Fibroblast of lung (primary cell): ENCODE measurements around the gene CNTNAP5.

ENCODE experiments used
- EZH2 ChIP-seq: IDR thresholded peaks from 2 replicates; pipeline ENCODE4 v1.5.1; 2012; ENCODE audit warnings: low read length, control low read depth, mild to moderate bottlenecking; ENCODE audit errors: missing control alignments
- TF ChIP-seq, protein P1 (sequence below), 2 donors: IDR thresholded peaks in 1 of 2; conservative IDR thresholded peaks in 1 of 2; 1 replicate in 1 of 2; 2 replicates in 1 of 2; pipeline ENCODE4 v1.5.1; 2011 to 2012; ENCODE audit warnings: low read length in 2 of 2, control low read depth in 1 of 2, inconsistent platforms in 1 of 2, low read depth in 1 of 2, mild to moderate bottlenecking in 1 of 2

DNA sequence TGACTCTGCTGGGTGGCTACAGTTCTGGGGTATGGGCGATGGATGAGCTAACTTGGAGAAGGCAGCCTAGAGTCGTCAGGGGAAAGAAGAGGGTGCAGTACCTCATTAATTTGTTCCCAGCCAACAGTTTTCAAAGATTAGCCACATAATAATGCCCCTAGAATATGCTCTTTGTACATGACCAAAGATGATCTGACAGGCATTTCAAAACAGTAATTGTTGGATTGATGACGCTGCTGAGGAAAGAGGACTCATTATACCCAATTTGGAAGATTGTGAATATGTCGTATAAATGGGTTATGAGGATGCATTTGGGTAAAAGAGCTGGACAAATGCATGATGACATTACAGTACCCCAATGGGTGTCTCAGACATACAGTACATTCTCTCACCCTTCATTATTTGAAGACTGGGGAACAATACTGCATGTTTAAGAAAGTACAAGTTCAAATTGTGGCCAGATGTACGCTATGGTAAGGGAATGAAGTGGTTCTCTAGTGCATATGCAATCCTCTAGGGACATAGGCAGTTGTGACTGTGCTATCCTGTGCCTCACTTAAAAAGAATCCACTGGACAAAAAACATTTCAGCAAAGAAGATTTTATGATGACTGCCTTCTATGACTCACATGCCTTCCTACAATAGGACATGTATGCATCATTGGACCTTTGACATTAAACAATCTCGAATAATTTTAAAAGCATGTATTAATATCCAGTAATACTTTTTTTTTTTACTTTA lies 233.2 kb downstream of the CNTNAP5 start:
- TF ChIP-seq, protein P1, sequence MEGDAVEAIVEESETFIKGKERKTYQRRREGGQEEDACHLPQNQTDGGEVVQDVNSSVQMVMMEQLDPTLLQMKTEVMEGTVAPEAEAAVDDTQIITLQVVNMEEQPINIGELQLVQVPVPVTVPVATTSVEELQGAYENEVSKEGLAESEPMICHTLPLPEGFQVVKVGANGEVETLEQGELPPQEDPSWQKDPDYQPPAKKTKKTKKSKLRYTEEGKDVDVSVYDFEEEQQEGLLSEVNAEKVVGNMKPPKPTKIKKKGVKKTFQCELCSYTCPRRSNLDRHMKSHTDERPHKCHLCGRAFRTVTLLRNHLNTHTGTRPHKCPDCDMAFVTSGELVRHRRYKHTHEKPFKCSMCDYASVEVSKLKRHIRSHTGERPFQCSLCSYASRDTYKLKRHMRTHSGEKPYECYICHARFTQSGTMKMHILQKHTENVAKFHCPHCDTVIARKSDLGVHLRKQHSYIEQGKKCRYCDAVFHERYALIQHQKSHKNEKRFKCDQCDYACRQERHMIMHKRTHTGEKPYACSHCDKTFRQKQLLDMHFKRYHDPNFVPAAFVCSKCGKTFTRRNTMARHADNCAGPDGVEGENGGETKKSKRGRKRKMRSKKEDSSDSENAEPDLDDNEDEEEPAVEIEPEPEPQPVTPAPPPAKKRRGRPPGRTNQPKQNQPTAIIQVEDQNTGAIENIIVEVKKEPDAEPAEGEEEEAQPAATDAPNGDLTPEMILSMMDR (conservative IDR thresholded peaks at IDR 0.05 in 1 of 2, IDR thresholded peaks at IDR 0.05 in 1 of 2; ENCODE audit: low read depth in 1 of 2, low read length in 2 of 2), result no peak
- TF ChIP-seq EZH2, result no peak
